GM23338 (cell line): ENCODE data around the gene HTRA1. TPM values are rescaled to one million over a fixed set of nuclear protein-coding genes. Genes with fewer than 3 reads are reported as not detected.

ENCODE experiments used
- ATAC-seq: fragments of 200-7000 bp; cut with Tn5 transposase; 3 replicates; pipeline ENCODE4 v1.9.1; 2020
- DNase-seq: peaks from one replicate; pipeline ENCODE4 v3.0.0-alpha.2; 2015; ENCODE audit warnings: low spot score
- H2AFZ ChIP-seq: fragments of 200-600 bp; sonication (generic); 2 replicates; pipeline ENCODE4 v1.8.0; 2016; ENCODE audit warnings: antibody characterized with exemption, mild to moderate bottlenecking, moderate library complexity
- H3F3A ChIP-seq: fragments of 200-600 bp; sonication (generic); replicated peaks from 2 replicates; pipeline ENCODE4 v1.8.0; 2017; ENCODE audit warnings: antibody characterized with exemption, mixed run types, low read depth
- H3K27ac ChIP-seq: fragments of 200-600 bp; sonication (generic); 2 replicates; pipeline ENCODE4 v1.6.1; 2016; ENCODE audit warnings: low read depth
- H3K27me3 ChIP-seq: fragments of 200-600 bp; sonication (generic); 2 replicates; pipeline ENCODE4 v1.8.0; 2016; ENCODE audit warnings: mild to moderate bottlenecking, mixed run types, moderate library complexity; ENCODE audit not compliant: insufficient read depth
- H3K36me3 ChIP-seq: fragments of 200-600 bp; sonication (generic); 2 replicates; pipeline ENCODE4 v1.8.0; 2016; ENCODE audit warnings: mild to moderate bottlenecking; ENCODE audit not compliant: insufficient read depth
- H3K4me1 ChIP-seq: fragments of 200-600 bp; sonication (generic); 2 replicates; pipeline ENCODE4 v1.8.0; 2016; ENCODE audit warnings: mild to moderate bottlenecking, moderate library complexity; ENCODE audit not compliant: insufficient read depth
- H3K4me2 ChIP-seq: fragments of 200-600 bp; sonication (generic); 2 replicates; pipeline ENCODE4 v1.7.1; 2017; ENCODE audit warnings: mixed run types
- H3K4me3 ChIP-seq: fragments of 200-600 bp; sonication (generic); 2 replicates; pipeline ENCODE4 v1.6.1; 2016; ENCODE audit warnings: mixed run types
- H3K79me2 ChIP-seq: fragments of 200-600 bp; sonication (generic); replicated peaks from 2 replicates; pipeline ENCODE4 v1.8.0; 2017; ENCODE audit warnings: mild to moderate bottlenecking; ENCODE audit not compliant: insufficient read depth
- H3K9me2 ChIP-seq: fragments of 200-600 bp; sonication (generic); 2 replicates; pipeline ENCODE4 v1.8.0; 2017; ENCODE audit not compliant: insufficient read depth
- H4K20me1 ChIP-seq: fragments of 200-600 bp; sonication (generic); replicated peaks from 2 replicates; pipeline ENCODE4 v1.8.0; 2017; ENCODE audit warnings: mild to moderate bottlenecking; ENCODE audit not compliant: insufficient read depth
- H3K27ac Mint-ChIP-seq: 2 replicates; pipeline ENCODE4 v1.8.0; 2020; ENCODE audit warnings: inconsistent platforms, mild to moderate bottlenecking, moderate library complexity, mixed read lengths
- H3K27me3 Mint-ChIP-seq: 3 replicates; pipeline ENCODE4 v1.8.0; 2022; ENCODE audit warnings: low read depth, mild to moderate bottlenecking, moderate library complexity, mixed read lengths, inconsistent platforms; ENCODE audit not compliant: insufficient read depth, poor library complexity
- H3K36me3 Mint-ChIP-seq: 3 replicates; pipeline ENCODE4 v1.8.0; 2021; ENCODE audit warnings: low read depth, mild to moderate bottlenecking, inconsistent platforms, moderate library complexity, mixed read lengths
- H3K4me1 Mint-ChIP-seq: 3 replicates; pipeline ENCODE4 v1.8.0; 2020; ENCODE audit warnings: mild to moderate bottlenecking, inconsistent platforms, mixed read lengths
- H3K4me3 Mint-ChIP-seq: 3 replicates; pipeline ENCODE4 v1.8.0; 2021; ENCODE audit warnings: moderate library complexity, mild to moderate bottlenecking, inconsistent platforms, mixed read lengths
- H3K9me3 Mint-ChIP-seq: 3 replicates; pipeline ENCODE4 v1.8.0; 2020; ENCODE audit warnings: moderate library complexity, mild to moderate bottlenecking, inconsistent platforms, mixed read lengths
- CREB1 ChIP-seq: fragments of 250-450 bp; sonication (Bioruptor Pico); IDR thresholded peaks from 2 replicates; pipeline ENCODE4 v1.5.0; 2020; ENCODE audit warnings: low read depth, mild to moderate bottlenecking, moderate library complexity
- EZH2 ChIP-seq: fragments of 200-600 bp; sonication (generic); IDR thresholded peaks from one replicate; pipeline ENCODE4 v1.8.0; 2017; ENCODE audit warnings: antibody characterized with exemption, mild to moderate bottlenecking, low read depth; ENCODE audit not compliant: unreplicated experiment
- EZH2phosphoT487 ChIP-seq: fragments of 200-600 bp; sonication (generic); IDR thresholded peaks from one replicate; pipeline ENCODE4 v1.8.1; 2018; ENCODE audit warnings: antibody characterized with exemption; ENCODE audit not compliant: unreplicated experiment
- JUNB ChIP-seq: IDR thresholded peaks from one replicate; pipeline ENCODE4 v1.6.1; 2016; ENCODE audit warnings: antibody characterized with exemption; ENCODE audit not compliant: unreplicated experiment
- NANOG ChIP-seq: IDR thresholded peaks from 2 replicates; pipeline ENCODE4 v1.6.1; 2016; ENCODE audit warnings: antibody characterized with exemption, borderline replicate concordance
- POLR2AphosphoS5 ChIP-seq: IDR thresholded peaks from 2 replicates; pipeline ENCODE4 v1.6.1; 2016; ENCODE audit warnings: antibody characterized with exemption, low read depth
- STAT1 ChIP-seq: IDR thresholded peaks from one replicate; pipeline ENCODE4 v1.6.1; 2016; ENCODE audit warnings: antibody characterized with exemption; ENCODE audit not compliant: unreplicated experiment
- ZNF114 ChIP-seq: fragments of 250-450 bp; sonication (Bioruptor Pico); IDR thresholded peaks from 2 replicates; pipeline ENCODE4 v1.5.0; 2020; ENCODE audit warnings: mild to moderate bottlenecking, moderate library complexity
- ZNF331 ChIP-seq: fragments of 250-450 bp; sonication (Bioruptor Pico); IDR thresholded peaks from 2 replicates; pipeline ENCODE4 v1.5.0; 2020; ENCODE audit warnings: low read depth, mild to moderate bottlenecking, moderate library complexity
- polyA plus RNA-seq: library from polyadenylated mRNA; unstranded; fragments of >200 nt; fragmentation: Nextera tagmentation; extraction: Ambion mirVana; gene quantifications from 2 replicates; pipeline ENCODE4 v1.2.1, GENCODE V29; 2016
- total RNA-seq: library from RNA; depleted of rRNA; stranded (reverse); fragments of >200 nt; shearing (Covaris generic); gene quantifications from 2 replicates; pipeline ENCODE4 v1.2.3, GENCODE V29; 2014
- TF ChIP-seq, protein P1 (sequence below): fragments of 250-450 bp; sonication (Bioruptor Pico); IDR thresholded peaks from 2 replicates; pipeline ENCODE4 v1.5.0; 2020; ENCODE audit warnings: mild to moderate bottlenecking, moderate library complexity
- TF ChIP-seq, protein P2 (sequence below): IDR thresholded peaks from 2 replicates; pipeline ENCODE4 v1.6.1; 2016; ENCODE audit warnings: antibody characterized with exemption
- TF ChIP-seq, protein P3 (sequence below), 2 experiments: fragments of 200-600 bp in 1 of 2; sonication (generic) in 1 of 2; conservative IDR thresholded peaks; 2 replicates each; pipeline versions ENCODE4 v1.5.1 to v1.6.1; 2016 to 2017; ENCODE audit warnings: antibody characterized with exemption in 2 of 2, low read depth in 2 of 2, mild to moderate bottlenecking in 2 of 2, moderate library complexity in 1 of 2
- TF ChIP-seq, protein P4 (sequence below): IDR thresholded peaks from one replicate; pipeline ENCODE4 v1.6.1; 2018; ENCODE audit warnings: antibody characterized with exemption; ENCODE audit not compliant: unreplicated experiment

The HTRA1 gene
- total and polyA plus RNA-seq, 2 experiments from 2014 or later = 8.1 to 16.1 TPM

DNA sequence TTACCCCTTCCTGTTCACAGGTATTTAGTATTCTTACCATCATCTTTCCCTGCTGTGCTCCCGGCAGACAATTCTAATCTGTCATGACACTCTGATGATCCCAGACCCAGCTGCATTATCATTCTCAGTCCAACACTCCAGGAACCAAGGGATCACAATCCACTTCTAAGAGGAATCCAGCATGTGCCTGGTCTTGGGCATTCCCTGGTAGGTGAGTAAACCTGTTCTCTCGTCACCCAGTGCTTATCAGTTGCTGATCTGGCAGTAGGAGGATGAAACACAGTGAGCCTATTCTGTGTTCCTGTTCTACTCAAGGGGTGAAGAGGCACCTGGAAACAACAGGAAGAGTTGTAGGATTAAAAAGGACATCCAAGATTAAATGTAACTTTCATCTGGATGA is 97.9 kb downstream of the HTRA1 start:
- Histone ChIP-seq H3K27me3 (no peaks in the 10 kb centered on the region), H3K36me3 (no peaks in the 10 kb centered on the region), H4K20me1 (no peaks in the 10 kb centered on the region), H3K4me2 (no peak overlapping the region), H3K79me2 (no peaks in the 10 kb centered on the region), H3K4me1 (no peaks in the 10 kb centered on the region), H3K9me2 (0 out of 2 replicates have a peak, but pooled peaks cover 2% of the 10 kb centered on the region), H3K4me3 (no peak overlapping the region), H3K27ac (no peak overlapping the region), H3F3A (no peaks in the 10 kb centered on the region), H2AFZ (no peak overlapping the region)
- Mint-ChIP-seq H3K4me3 (no peak overlapping the region), H3K27ac (no peak overlapping the region), H3K36me3 (no peaks in the 10 kb centered on the region), H3K27me3 (peaks cover 7% of the 10 kb centered on the region), H3K9me3 (no peaks in the 10 kb centered on the region), H3K4me1 (peaks cover 18% of the 10 kb centered on the region)
- DNase-seq (no peak), ATAC-seq (no peak)
- TF ChIP-seq NANOG = no peak
- no peak for TF ChIP-seq JUNB
- no peak for TF ChIP-seq EZH2
- no peak for TF ChIP-seq CREB1
- TF ChIP-seq, protein P1, sequence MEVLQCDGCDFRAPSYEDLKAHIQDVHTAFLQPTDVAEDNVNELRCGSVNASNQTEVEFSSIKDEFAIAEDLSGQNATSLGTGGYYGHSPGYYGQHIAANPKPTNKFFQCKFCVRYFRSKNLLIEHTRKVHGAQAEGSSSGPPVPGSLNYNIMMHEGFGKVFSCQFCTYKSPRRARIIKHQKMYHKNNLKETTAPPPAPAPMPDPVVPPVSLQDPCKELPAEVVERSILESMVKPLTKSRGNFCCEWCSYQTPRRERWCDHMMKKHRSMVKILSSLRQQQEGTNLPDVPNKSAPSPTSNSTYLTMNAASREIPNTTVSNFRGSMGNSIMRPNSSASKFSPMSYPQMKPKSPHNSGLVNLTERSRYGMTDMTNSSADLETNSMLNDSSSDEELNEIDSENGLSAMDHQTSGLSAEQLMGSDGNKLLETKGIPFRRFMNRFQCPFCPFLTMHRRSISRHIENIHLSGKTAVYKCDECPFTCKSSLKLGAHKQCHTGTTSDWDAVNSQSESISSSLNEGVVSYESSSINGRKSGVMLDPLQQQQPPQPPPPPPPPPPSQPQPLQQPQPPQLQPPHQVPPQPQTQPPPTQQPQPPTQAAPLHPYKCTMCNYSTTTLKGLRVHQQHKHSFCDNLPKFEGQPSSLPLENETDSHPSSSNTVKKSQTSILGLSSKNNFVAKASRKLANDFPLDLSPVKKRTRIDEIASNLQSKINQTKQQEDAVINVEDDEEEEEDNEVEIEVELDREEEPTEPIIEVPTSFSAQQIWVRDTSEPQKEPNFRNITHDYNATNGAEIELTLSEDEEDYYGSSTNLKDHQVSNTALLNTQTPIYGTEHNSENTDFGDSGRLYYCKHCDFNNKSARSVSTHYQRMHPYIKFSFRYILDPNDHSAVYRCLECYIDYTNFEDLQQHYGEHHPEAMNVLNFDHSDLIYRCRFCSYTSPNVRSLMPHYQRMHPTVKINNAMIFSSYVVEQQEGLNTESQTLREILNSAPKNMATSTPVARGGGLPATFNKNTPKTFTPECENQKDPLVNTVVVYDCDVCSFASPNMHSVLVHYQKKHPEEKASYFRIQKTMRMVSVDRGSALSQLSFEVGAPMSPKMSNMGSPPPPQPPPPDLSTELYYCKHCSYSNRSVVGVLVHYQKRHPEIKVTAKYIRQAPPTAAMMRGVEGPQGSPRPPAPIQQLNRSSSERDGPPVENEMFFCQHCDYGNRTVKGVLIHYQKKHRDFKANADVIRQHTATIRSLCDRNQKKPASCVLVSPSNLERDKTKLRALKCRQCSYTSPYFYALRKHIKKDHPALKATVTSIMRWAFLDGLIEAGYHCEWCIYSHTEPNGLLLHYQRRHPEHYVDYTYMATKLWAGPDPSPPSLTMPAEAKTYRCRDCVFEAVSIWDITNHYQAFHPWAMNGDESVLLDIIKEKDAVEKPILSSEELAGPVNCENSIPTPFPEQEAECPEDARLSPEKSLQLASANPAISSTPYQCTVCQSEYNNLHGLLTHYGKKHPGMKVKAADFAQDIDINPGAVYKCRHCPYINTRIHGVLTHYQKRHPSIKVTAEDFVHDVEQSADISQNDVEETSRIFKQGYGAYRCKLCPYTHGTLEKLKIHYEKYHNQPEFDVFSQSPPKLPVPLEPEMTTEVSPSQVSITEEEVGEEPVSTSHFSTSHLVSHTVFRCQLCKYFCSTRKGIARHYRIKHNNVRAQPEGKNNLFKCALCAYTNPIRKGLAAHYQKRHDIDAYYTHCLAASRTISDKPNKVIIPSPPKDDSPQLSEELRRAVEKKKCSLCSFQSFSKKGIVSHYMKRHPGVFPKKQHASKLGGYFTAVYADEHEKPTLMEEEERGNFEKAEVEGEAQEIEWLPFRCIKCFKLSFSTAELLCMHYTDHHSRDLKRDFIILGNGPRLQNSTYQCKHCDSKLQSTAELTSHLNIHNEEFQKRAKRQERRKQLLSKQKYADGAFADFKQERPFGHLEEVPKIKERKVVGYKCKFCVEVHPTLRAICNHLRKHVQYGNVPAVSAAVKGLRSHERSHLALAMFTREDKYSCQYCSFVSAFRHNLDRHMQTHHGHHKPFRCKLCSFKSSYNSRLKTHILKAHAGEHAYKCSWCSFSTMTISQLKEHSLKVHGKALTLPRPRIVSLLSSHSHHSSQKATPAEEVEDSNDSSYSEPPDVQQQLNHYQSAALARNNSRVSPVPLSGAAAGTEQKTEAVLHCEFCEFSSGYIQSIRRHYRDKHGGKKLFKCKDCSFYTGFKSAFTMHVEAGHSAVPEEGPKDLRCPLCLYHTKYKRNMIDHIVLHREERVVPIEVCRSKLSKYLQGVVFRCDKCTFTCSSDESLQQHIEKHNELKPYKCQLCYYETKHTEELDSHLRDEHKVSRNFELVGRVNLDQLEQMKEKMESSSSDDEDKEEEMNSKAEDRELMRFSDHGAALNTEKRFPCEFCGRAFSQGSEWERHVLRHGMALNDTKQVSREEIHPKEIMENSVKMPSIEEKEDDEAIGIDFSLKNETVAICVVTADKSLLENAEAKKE (CRISPR knock-in tag) = no peak
- no peak for TF ChIP-seq ZNF331
- TF ChIP-seq, protein P2, sequence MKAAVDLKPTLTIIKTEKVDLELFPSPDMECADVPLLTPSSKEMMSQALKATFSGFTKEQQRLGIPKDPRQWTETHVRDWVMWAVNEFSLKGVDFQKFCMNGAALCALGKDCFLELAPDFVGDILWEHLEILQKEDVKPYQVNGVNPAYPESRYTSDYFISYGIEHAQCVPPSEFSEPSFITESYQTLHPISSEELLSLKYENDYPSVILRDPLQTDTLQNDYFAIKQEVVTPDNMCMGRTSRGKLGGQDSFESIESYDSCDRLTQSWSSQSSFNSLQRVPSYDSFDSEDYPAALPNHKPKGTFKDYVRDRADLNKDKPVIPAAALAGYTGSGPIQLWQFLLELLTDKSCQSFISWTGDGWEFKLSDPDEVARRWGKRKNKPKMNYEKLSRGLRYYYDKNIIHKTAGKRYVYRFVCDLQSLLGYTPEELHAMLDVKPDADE = no peak
- TF ChIP-seq, protein P3, sequence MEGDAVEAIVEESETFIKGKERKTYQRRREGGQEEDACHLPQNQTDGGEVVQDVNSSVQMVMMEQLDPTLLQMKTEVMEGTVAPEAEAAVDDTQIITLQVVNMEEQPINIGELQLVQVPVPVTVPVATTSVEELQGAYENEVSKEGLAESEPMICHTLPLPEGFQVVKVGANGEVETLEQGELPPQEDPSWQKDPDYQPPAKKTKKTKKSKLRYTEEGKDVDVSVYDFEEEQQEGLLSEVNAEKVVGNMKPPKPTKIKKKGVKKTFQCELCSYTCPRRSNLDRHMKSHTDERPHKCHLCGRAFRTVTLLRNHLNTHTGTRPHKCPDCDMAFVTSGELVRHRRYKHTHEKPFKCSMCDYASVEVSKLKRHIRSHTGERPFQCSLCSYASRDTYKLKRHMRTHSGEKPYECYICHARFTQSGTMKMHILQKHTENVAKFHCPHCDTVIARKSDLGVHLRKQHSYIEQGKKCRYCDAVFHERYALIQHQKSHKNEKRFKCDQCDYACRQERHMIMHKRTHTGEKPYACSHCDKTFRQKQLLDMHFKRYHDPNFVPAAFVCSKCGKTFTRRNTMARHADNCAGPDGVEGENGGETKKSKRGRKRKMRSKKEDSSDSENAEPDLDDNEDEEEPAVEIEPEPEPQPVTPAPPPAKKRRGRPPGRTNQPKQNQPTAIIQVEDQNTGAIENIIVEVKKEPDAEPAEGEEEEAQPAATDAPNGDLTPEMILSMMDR (conservative IDR thresholded peaks at IDR 0.05; ENCODE audit: low read depth in 2 of 2) = no peak
- no peak for TF ChIP-seq ZNF114 (CRISPR knock-in tag)
- no peak for TF ChIP-seq EZH2phosphoT487
- no peak for TF ChIP-seq POLR2AphosphoS5
- no peak for TF ChIP-seq STAT1
- TF ChIP-seq, protein P4, sequence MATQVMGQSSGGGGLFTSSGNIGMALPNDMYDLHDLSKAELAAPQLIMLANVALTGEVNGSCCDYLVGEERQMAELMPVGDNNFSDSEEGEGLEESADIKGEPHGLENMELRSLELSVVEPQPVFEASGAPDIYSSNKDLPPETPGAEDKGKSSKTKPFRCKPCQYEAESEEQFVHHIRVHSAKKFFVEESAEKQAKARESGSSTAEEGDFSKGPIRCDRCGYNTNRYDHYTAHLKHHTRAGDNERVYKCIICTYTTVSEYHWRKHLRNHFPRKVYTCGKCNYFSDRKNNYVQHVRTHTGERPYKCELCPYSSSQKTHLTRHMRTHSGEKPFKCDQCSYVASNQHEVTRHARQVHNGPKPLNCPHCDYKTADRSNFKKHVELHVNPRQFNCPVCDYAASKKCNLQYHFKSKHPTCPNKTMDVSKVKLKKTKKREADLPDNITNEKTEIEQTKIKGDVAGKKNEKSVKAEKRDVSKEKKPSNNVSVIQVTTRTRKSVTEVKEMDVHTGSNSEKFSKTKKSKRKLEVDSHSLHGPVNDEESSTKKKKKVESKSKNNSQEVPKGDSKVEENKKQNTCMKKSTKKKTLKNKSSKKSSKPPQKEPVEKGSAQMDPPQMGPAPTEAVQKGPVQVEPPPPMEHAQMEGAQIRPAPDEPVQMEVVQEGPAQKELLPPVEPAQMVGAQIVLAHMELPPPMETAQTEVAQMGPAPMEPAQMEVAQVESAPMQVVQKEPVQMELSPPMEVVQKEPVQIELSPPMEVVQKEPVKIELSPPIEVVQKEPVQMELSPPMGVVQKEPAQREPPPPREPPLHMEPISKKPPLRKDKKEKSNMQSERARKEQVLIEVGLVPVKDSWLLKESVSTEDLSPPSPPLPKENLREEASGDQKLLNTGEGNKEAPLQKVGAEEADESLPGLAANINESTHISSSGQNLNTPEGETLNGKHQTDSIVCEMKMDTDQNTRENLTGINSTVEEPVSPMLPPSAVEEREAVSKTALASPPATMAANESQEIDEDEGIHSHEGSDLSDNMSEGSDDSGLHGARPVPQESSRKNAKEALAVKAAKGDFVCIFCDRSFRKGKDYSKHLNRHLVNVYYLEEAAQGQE = no peak
